GM13976 (cell line): ENCODE results near the gene ZNF497.
"Not testable (repeated sequence)": the region's sequence is repeated elsewhere in the genome, so short reads cannot be mapped to it uniquely, and the experiment has no call there.

ENCODE experiments used
- DNase-seq: peaks from one replicate; pipeline ENCODE4 v3.0.0; 2012; ENCODE audit warnings: low spot score
- CTCF ChIP-seq: IDR thresholded peaks from 2 replicates; pipeline ENCODE4 v1.5.1; 2012; ENCODE audit warnings: borderline replicate concordance, mild to moderate bottlenecking; ENCODE audit not compliant: insufficient read depth; ENCODE audit errors: extremely low read depth, missing control alignments, control extremely low read depth
- in situ Hi-C: fragments of 300-500 bp; cut with MboI; formaldehyde crosslinking; loops from one replicate; pipeline ENCODE4 v1.12.0; 2022; ENCODE audit warnings: low sequenced_read_pairs, mixed read lengths, inconsistent platforms; ENCODE audit not compliant: unreplicated experiment

The ZNF497 gene

DNA sequence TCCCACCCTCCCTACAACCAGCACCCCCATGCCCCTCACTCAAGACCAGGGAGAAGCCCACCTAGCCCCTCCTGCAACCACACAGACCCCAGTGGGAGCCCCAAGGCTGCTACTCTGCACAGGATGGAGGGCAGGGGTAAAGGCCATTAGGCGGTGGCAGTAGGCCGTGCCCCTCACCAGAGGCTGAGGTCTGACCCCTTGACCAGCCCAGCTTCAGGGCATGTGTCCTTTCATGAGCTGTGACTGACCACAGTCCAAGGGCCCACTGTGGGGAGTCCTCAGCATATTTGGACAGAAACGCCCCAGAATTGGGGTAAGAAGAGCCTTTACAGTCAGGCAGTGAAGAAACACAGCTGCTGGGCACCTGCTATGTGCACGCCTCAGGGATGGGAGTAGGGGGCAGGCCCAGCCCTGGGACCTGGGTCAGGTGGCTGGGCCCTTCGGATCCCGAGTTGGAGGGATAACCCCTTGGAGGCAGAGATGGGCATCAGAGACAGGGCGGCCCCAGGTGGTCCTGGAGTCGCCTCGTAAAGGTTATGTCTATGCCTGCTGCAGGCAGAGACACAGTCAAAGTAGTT, 22.9 kb upstream of the ZNF497 start:
- in situ Hi-C loops: no loop called here
- no peak for TF ChIP-seq CTCF
- DNase-seq: no peak

GRCh38 chr19:58382997-58383603, 20.5 kb upstream of the ZNF497 start:
- no peak for TF ChIP-seq CTCF
- in situ Hi-C loops: no loop called here
- DNase-seq: no peak

GRCh38 chr19:58381460-58382212, 19.1 kb upstream of the ZNF497 start:
- in situ Hi-C loops: no loop called here
- DNase-seq: no peak
- TF ChIP-seq CTCF: no peak

- peak; percentile 6 for TF ChIP-seq CTCF
- peak; percentile 96 for DNase-seq
- in situ Hi-C loops: no loop called here
Observed at GRCh38 chr19:58380662-58381459, 18.3 kb upstream of the ZNF497 start, which contains the start of gene ZNF837. Gene ZNF837, minus strand, starts transcription at chr19:58381030. Its CDS starts 11,698 bp downstream, at chr19:58369332.

- no peak for TF ChIP-seq CTCF
- in situ Hi-C loops: no loop called here
- DNase-seq: no peak
Observed at GRCh38 chr19:58380037-58380661, 17.6 kb upstream of the ZNF497 start.

DNA sequence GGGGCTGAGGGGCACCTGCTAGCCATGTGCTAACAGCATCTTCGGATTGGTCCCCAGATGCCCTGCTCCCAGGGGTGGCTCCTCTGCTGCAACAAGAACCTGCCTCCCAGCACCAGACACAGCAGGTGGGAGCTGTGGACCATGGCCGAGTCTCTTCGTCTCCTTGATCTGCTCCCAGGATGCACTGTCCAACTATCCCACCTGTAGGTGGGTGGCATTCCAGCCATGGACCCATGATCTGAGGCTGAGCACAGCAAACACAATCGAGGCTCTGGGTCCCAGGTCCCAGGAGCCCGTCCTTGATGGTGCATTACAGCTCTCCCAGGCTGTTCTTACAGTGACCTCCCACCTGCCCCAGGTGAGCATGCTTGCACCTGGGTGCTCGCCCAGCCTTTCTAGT, 16.7 kb upstream of the ZNF497 start:
- in situ Hi-C loops: no loop called here
- TF ChIP-seq CTCF: no peak
- no peak for DNase-seq

DNA sequence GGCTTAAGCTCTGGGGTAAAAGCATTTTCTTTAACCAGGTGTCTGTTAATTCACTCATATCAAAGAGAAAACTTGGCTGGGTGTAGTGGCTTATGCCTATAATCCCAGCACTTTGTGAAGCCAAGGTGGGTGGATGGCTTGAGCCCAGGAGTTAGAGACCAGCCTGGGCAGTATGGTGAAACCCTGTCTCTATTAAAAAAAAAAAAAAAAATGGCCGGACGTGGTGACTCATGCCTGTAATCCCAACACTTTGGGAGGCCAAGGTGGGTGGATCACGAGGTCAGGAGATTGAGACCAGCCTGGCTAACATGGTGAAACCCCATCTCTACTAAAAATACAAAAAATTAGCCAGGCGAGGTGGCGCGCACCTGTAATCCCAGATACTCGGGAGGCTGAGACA, 14.2 kb upstream of the ZNF497 start:
- in situ Hi-C loops, DNase-seq: not testable (repeated sequence)
